B cell (primary cell): ENCODE measurements around the gene RASGRP2. TPM values are rescaled to one million over a fixed set of nuclear protein-coding genes. Genes with fewer than 3 reads are reported as not detected.

Experiments used
- ATAC-seq: fragments of 200-7000 bp; cut with Tn5 transposase; one replicate; pipeline ENCODE4 v1.10.0; 2021; ENCODE audit warnings: low read depth, mild to moderate bottlenecking, moderate number of reproducible peaks, moderate library complexity
- CTCF ChIA-PET: fragments of 350-600 bp; sonication (Branson Sonifier 250); formaldehyde crosslinking; loops from one replicate; lab custom pipeline; 2021; ENCODE audit warnings: antibody characterized with exemption, inconsistent platforms; lab: Charles Lee
- POLR2A ChIA-PET: fragments of 350-600 bp; sonication (Branson Sonifier 250); formaldehyde crosslinking; loops from one replicate; lab custom pipeline; 2021; ENCODE audit warnings: antibody characterized with exemption; lab: Charles Lee
- DNase-seq: peaks from one replicate; pipeline ENCODE4 v3.0.0; 2013
- H2AFZ ChIP-seq: 2 replicates; pipeline ENCODE4 v1.6.1; 2012; ENCODE audit warnings: mild to moderate bottlenecking, low read depth, low read length; ENCODE audit not compliant: insufficient read depth, poor library complexity, severe bottlenecking
- H3K27ac ChIP-seq, 2 donors: 1 replicate in 1 of 2; 2 replicates in 1 of 2; pipeline ENCODE4 v1.5.1; 2012 to 2013; ENCODE audit warnings: low read length in 2 of 2, mild to moderate bottlenecking in 2 of 2, moderate library complexity in 1 of 2
- H3K27me3 ChIP-seq, 4 experiments: fragments of 200-600 bp in 1 of 4; sonication (generic) in 1 of 4; replicated peaks in 1 of 4; 1 replicate in 2 of 4; 2 replicates in 2 of 4; pipeline versions ENCODE4 v1.6.1 to v1.7.0; 2013 to 2016; ENCODE audit warnings: low read length in 3 of 4, mild to moderate bottlenecking in 2 of 4, mixed read lengths in 1 of 4, moderate library complexity in 1 of 4; ENCODE audit not compliant: insufficient read depth in 4 of 4, control insufficient read depth in 3 of 4; ENCODE audit errors: control extremely low read depth in 1 of 4
- H3K36me3 ChIP-seq, 2 experiments: replicated peaks in 1 of 2; 1 replicate in 1 of 2; 2 replicates in 1 of 2; pipeline versions ENCODE4 v1.6.1 to v1.7.1; 2013; ENCODE audit warnings: low read length in 1 of 2; ENCODE audit not compliant: insufficient read depth in 2 of 2, control insufficient read depth in 1 of 2; ENCODE audit errors: control extremely low read depth in 1 of 2, extremely low read depth in 1 of 2
- H3K4me1 ChIP-seq, 2 donors: fragments of 200-600 bp in 1 of 2; sonication (generic) in 1 of 2; 1 replicate in 1 of 2; 2 replicates in 1 of 2; pipeline versions ENCODE4 v1.5.1 to v1.6.1; 2013 to 2017; ENCODE audit warnings: low read length in 2 of 2; ENCODE audit not compliant: control insufficient read depth in 2 of 2, insufficient read depth in 2 of 2
- H3K4me2 ChIP-seq: replicated peaks from 2 replicates; pipeline ENCODE3; 2012; ENCODE audit warnings: mild to moderate bottlenecking, low read depth, low read length; ENCODE audit not compliant: poor library complexity, severe bottlenecking
- H3K4me3 ChIP-seq, 5 experiments: fragments of 200-600 bp in 1 of 5; sonication (generic) in 1 of 5; 1 replicate in 3 of 5; 2 replicates in 2 of 5; pipeline versions ENCODE4 v1.5.1 to v1.7.0; 2011 to 2016; ENCODE audit warnings: low read length in 4 of 5, mild to moderate bottlenecking in 4 of 5, low read depth in 2 of 5, control low read depth in 1 of 5, moderate library complexity in 1 of 5; ENCODE audit not compliant: insufficient read depth in 1 of 5; ENCODE audit errors: control extremely low read depth in 1 of 5, extremely low read depth in 1 of 5
- H3K79me2 ChIP-seq: fragments of 200-600 bp; sonication (generic); one replicate; pipeline ENCODE4 v1.6.0; 2016; ENCODE audit warnings: low read length; ENCODE audit not compliant: control insufficient read depth, insufficient read depth
- H3K9ac ChIP-seq: fragments of 200-600 bp; sonication (generic); 2 replicates; pipeline ENCODE4 v1.6.1; 2017; ENCODE audit warnings: mild to moderate bottlenecking, low read length, moderate library complexity
- H3K9me3 ChIP-seq, 3 donors: one replicate each; pipeline versions ENCODE4 v1.6.1 to v1.7.1; 2013; ENCODE audit warnings: low read length in 2 of 3; ENCODE audit not compliant: control insufficient read depth in 2 of 3, insufficient read depth in 1 of 3; ENCODE audit errors: control extremely low read depth in 1 of 3
- H4K20me1 ChIP-seq: 2 replicates; pipeline ENCODE4 v1.6.0; 2012; ENCODE audit warnings: mild to moderate bottlenecking, low read length; ENCODE audit not compliant: insufficient read depth, control insufficient read depth, poor library complexity, severe bottlenecking
- H3K27ac Mint-ChIP-seq: one replicate; pipeline ENCODE4 v1.8.0; 2021; ENCODE audit warnings: mixed read lengths
- H3K27me3 Mint-ChIP-seq: one replicate; pipeline ENCODE4 v1.8.0; 2021; ENCODE audit warnings: mixed read lengths
- H3K4me1 Mint-ChIP-seq: one replicate; pipeline ENCODE4 v1.8.0; 2021; ENCODE audit warnings: mixed read lengths
- H3K4me3 Mint-ChIP-seq: one replicate; pipeline ENCODE4 v1.8.0; 2021; ENCODE audit warnings: mixed read lengths
- H3K9me3 Mint-ChIP-seq: one replicate; pipeline ENCODE4 v1.8.0; 2022; ENCODE audit warnings: mixed read lengths; ENCODE audit not compliant: insufficient read depth
- CTCF ChIP-seq: fragments of 200-600 bp; IDR thresholded peaks from one replicate; pipeline ENCODE4 v1.8.0; 2022; ENCODE audit warnings: antibody characterized with exemption, mild to moderate bottlenecking
- EZH2 ChIP-seq: IDR thresholded peaks from 2 replicates; pipeline ENCODE4 v1.6.1; 2012; ENCODE audit warnings: borderline replicate concordance, low read depth, mild to moderate bottlenecking, moderate library complexity, low read length; ENCODE audit not compliant: insufficient read depth, poor library complexity, severe bottlenecking
- WGBS: methylation state at CpG from one replicate; pipeline ENCODE4 v1.1.5; 2013; ENCODE audit warnings: missing lambda C conversion rate; ENCODE audit not compliant: insufficient coverage; 5-methylcytosine and 5-hydroxymethylcytosine counted together
- intact Hi-C: fragments of 100-400 bp; cut with micrococcal nuclease; formaldehyde crosslinking; loops from one replicate; pipeline ENCODE4 v1.10.0; 2022
- polyA plus RNA-seq: library from polyadenylated mRNA; depleted of rRNA; stranded (reverse); fragments of >200 nt; gene quantifications from 2 replicates; pipeline ENCODE4 v1.2.3, GENCODE V29; 2012
- total RNA-seq, 2 donors: library from RNA; stranded (reverse); fragments of 120-200 nt in 1 of 2; gene quantifications; 1 replicate in 1 of 2; 2 replicates in 1 of 2; pipeline versions ENCODE4 v1.2.3 to v1.2.4, GENCODE V29; 2013 to 2022

Gene RASGRP2
- total and polyA plus RNA-seq, 2 donors (not counting 1 experiment from before 2014, with no cell fraction given), result 628 to 1,139 TPM

GRCh38 chr11:64735725-64736259 is 8.2 kb downstream of the RASGRP2 start:
- no peak overlapping the region for H3K4me3 ChIP-seq
- Mint-ChIP-seq H3K9me3 (no peaks in the 10 kb centered on the region), H3K4me3 (no peak overlapping the region), H3K4me1 (peaks cover 32% of the 10 kb centered on the region), H3K27ac (peak overlapping the region; percentile 56), H3K27me3 (no peaks in the 10 kb centered on the region)
- H2AFZ ChIP-seq, result no peak overlapping the region
- H3K4me1 ChIP-seq, result peaks cover 0 to 5% of the 10 kb centered on the region in 2 donors
- H3K27me3 ChIP-seq, result no peaks in the 10 kb centered on the region
- peaks cover 96% of the 10 kb centered on the region for H4K20me1 ChIP-seq
- H3K4me2 ChIP-seq, result no peak overlapping the region
- no peak for TF ChIP-seq EZH2
- no peak for TF ChIP-seq CTCF
- DNase-seq, result no peak
- intact Hi-C loops, result no loop called here
- H3K79me2 ChIP-seq, result peaks cover 52% of the 10 kb centered on the region
- H3K9ac ChIP-seq, result no peak overlapping the region
- no peak overlapping the region for H3K27ac ChIP-seq
- H3K36me3 ChIP-seq, result peaks cover 2 to 89% of the 10 kb centered on the region in 2 experiments
- POLR2A ChIA-PET, result interaction anchor here (0.6 kb wide), 1 partner anchor 652 kb away, joined by 7 read pairs; no protein-coding TSS in a partner anchor
- CTCF ChIA-PET, result interaction anchor here (0.5 to 1.4 kb wide), 4 partner anchors 9 to 48 kb away, joined by 3 to 5 read pairs (median 4); partner anchors contain the start of gene RASGRP2
- no peaks in the 10 kb centered on the region for H3K9me3 ChIP-seq
- 97% methylated on average over 9 of the region's 9 CpGs for WGBS
- ATAC-seq, result no peak
